Peyer's patch (tissue), 4 donors: ENCODE measurements around the gene AHCTF1. TPM values are rescaled to one million over a fixed set of nuclear protein-coding genes. Genes with fewer than 3 reads are reported as not detected.

Experiments
- DNase-seq, 3 donors: peaks; one replicate each; pipeline ENCODE4 v3.0.0-alpha.2; 2017 to 2019
- H3K27ac ChIP-seq, 4 donors: fragments of 200-600 bp; sonication (generic); one replicate each; pipeline ENCODE4 v1.5.1; 2016 to 2019
- H3K27me3 ChIP-seq, 2 donors: fragments of 200-600 bp; sonication (generic); one replicate each; pipeline ENCODE4 v1.5.1; 2019
- H3K36me3 ChIP-seq, 3 donors: fragments of 200-600 bp; sonication (generic); one replicate each; pipeline ENCODE4 v1.5.1; 2016 to 2019
- H3K4me1 ChIP-seq, 4 donors: fragments of 200-600 bp; sonication (generic); one replicate each; pipeline ENCODE4 v1.5.1; 2016 to 2019
- H3K4me3 ChIP-seq, 4 donors: fragments of 200-600 bp; sonication (generic); 1 replicate in 3 of 4; 2 replicates in 1 of 4; pipeline ENCODE4 v1.5.1; 2016 to 2019; ENCODE audit warnings: mild to moderate bottlenecking in 1 of 4
- H3K9me3 ChIP-seq, 4 donors: fragments of 200-600 bp; sonication (generic); one replicate each; pipeline ENCODE4 v1.5.1; 2016 to 2019; ENCODE audit warnings: mild to moderate bottlenecking in 1 of 4
- POLR2A ChIP-seq, 2 donors: fragments of 450-650 bp; IDR thresholded peaks; one replicate each; pipeline ENCODE4 v1.5.1; 2017; ENCODE audit warnings: antibody characterized with exemption in 2 of 2, mild to moderate bottlenecking in 2 of 2, moderate library complexity in 2 of 2
- total RNA-seq, 4 donors: library from RNA; depleted of rRNA; stranded (reverse); fragments of >200 nt; gene quantifications; one replicate each; pipeline ENCODE4 v1.1.0, GENCODE V29; 2016
- TF ChIP-seq, protein P1 (sequence below), 6 experiments: fragments of 450-650 bp in 4 of 6; fragments of 200-600 bp in 2 of 6; sonication (generic) in 1 of 6; IDR thresholded peaks; one replicate each; pipeline ENCODE4 v1.5.1; 2017 to 2019; ENCODE audit warnings: antibody characterized with exemption in 6 of 6, mild to moderate bottlenecking in 3 of 6, moderate library complexity in 1 of 6

The AHCTF1 gene
- total RNA-seq, 4 donors from 2014 or later: 20.3 to 51.2 (median 29.9) TPM

DNA sequence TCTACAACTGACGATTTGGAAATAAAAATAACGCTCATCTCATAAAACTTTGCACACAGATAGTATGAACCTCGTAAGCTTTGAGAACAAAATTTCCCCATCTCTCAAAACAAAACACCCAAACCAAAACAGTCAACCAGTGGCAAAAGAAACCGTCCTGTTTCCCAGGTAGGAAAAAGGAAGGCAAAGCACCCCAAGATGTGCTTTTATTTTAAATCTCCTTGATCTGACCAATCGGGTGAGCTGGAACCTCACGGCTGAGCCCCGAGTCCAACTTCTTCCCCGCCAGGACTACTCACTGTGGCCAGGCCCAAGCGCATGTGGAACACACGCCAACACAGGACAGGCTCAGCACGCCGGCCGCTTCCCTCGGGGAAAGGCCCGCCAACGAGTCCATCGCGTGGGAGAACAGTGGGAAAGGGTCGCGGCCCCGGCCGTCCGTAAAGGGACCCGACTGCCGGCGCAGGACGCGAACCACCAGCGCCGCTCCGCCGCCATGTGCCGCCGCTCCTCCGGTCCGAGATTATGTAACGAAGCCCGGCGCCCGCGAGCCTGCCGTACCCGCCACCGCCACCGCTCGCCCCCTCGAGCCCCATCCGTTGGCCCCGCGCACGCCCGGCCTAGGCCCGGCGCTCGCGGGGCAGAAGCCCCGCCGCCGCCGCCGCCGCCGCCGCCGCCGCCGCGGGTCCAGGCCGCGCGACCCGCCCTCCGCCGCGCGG is 759 bp downstream of the AHCTF1 start:
- no peaks in the 10 kb centered on the region for H3K9me3 ChIP-seq
- peaks cover 0 to 18% (median 5%) of the 10 kb centered on the region in 4 donors for H3K4me1 ChIP-seq
- H3K27me3 ChIP-seq: no peaks in the 10 kb centered on the region
- H3K36me3 ChIP-seq: peaks cover 0 to 16% (median 0%) of the 10 kb centered on the region in 3 donors
- H3K4me3 ChIP-seq: peak overlapping the region; percentile 69 to 100 (median 98)
- peak; percentile 42 to 74 (median 67) for DNase-seq
- TF ChIP-seq, protein P1, sequence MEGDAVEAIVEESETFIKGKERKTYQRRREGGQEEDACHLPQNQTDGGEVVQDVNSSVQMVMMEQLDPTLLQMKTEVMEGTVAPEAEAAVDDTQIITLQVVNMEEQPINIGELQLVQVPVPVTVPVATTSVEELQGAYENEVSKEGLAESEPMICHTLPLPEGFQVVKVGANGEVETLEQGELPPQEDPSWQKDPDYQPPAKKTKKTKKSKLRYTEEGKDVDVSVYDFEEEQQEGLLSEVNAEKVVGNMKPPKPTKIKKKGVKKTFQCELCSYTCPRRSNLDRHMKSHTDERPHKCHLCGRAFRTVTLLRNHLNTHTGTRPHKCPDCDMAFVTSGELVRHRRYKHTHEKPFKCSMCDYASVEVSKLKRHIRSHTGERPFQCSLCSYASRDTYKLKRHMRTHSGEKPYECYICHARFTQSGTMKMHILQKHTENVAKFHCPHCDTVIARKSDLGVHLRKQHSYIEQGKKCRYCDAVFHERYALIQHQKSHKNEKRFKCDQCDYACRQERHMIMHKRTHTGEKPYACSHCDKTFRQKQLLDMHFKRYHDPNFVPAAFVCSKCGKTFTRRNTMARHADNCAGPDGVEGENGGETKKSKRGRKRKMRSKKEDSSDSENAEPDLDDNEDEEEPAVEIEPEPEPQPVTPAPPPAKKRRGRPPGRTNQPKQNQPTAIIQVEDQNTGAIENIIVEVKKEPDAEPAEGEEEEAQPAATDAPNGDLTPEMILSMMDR (IDR thresholded peaks at IDR 0.05): no peak
- TF ChIP-seq POLR2A (IDR thresholded peaks at IDR 0.05): no peak
- peak overlapping the region; percentile 96 to 100 (median 98) for H3K27ac ChIP-seq

DNA sequence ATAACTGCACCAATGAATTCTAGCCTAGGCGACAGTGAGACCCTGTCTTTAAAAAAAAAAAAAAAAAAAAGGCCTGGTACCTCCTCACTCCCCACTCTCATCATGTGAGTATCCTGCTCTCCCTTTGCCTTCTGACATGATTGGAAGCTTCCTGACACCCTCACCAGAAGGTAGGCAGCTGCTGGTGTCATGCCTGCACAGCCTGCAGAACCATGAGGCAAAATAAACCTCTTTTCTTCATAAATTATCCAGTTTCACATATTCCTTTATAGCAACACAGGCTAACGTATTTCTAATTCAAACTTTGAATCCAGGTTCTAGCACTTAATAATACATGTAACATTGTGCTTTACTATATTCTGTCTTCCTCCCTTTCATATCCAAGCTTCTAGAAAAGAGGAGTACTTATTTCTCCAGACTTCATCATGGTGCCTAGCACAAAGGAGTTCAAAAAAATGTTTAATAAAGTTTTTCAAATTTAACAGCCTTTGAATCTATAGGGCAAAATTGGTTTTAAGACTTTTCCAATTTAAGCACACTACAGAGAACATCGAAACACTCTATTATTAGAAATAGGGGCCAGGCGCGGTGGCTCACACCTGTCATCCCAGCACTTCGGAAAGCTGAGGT is 5.6 kb downstream of the AHCTF1 start:
- H3K36me3 ChIP-seq: peaks cover 0 to 16% (median 0%) of the 10 kb centered on the region in 3 donors
- H3K4me1 ChIP-seq: peaks cover 0 to 23% (median 5%) of the 10 kb centered on the region in 4 donors
- no peaks in the 10 kb centered on the region for H3K27me3 ChIP-seq
- no peak overlapping the region for H3K27ac ChIP-seq
- DNase-seq: no peak
- H3K9me3 ChIP-seq: no peaks in the 10 kb centered on the region
- no peak overlapping the region for H3K4me3 ChIP-seq
- TF ChIP-seq POLR2A (IDR thresholded peaks at IDR 0.05): no peak
- TF ChIP-seq, protein P1 (IDR thresholded peaks at IDR 0.05): no peak

DNA sequence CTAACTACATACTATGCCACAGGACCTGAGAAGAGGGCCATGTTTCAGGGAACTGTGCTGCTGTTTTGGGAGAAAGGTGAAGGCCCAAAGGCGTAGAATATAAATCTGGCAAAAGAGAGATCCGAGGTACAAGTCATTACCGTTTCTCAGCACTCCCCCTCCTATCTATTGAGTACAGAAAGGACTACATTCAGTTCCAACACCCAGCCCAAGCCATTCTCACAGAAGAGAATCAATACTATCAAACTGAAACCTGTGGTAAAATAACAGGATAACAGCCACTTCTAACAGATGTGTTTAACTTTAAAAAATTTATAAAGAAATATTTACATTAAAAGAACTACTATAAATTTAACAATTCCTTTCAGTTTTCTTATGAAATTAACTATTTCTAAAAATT is 7.8 kb downstream of the AHCTF1 start:
- Histone ChIP-seq H3K4me1 (peaks cover 0 to 7% (median 2%) of the 10 kb centered on the region in 4 donors), H3K27ac (no peak overlapping the region), H3K36me3 (peaks cover 0 to 16% (median 0%) of the 10 kb centered on the region in 3 donors), H3K4me3 (no peak overlapping the region), H3K27me3 (no peaks in the 10 kb centered on the region), H3K9me3 (no peaks in the 10 kb centered on the region)
- DNase-seq: no peak
- no peak for TF ChIP-seq POLR2A (IDR thresholded peaks at IDR 0.05)
- TF ChIP-seq, protein P1 (IDR thresholded peaks at IDR 0.05): no peak

DNA sequence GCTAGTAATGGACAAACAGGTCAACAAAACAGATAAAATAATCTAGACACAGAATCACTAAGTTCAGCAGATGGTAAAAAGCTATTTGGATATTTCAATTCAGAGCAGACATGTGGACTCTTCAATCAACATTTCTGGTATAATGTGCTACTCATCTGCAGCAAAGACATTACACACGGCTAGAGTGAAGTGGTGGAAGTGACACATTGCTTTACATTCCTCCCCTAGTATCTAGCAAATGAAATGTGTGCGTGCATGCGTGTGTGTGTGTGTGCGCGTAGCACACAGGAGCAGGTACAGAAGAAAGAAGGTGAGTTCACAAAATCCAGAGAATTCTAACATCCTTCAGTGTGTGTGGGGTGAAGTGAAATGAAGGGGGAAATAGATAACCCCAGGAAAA is 8.3 kb downstream of the AHCTF1 start:
- Histone ChIP-seq H3K9me3 (no peaks in the 10 kb centered on the region), H3K4me1 (peaks cover 0 to 5% (median under 1%) of the 10 kb centered on the region in 4 donors), H3K27ac (no peak overlapping the region), H3K4me3 (no peak overlapping the region), H3K27me3 (no peaks in the 10 kb centered on the region), H3K36me3 (peaks cover 0 to 16% (median 0%) of the 10 kb centered on the region in 3 donors)
- no peak for TF ChIP-seq POLR2A (IDR thresholded peaks at IDR 0.05)
- TF ChIP-seq, protein P1 (IDR thresholded peaks at IDR 0.05): no peak
- DNase-seq: no peak

DNA sequence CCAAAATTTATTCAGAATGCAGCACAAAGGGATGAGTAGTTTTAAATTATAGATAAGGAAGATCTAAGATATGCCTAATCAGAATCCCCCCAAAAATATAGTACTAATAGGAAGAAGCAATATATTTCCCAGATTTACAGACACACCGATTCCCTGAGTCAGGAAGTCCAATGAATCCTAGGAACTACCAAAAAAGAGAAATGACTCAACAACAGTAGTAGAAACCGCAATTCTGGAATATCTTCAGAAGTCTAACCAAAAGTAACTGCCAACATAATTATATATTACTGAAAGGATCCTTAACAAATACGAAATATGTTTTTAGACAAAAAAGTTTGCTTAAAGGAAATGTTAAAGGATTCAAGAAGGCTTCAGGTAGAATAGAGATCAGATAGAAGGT is 10.3 kb downstream of the AHCTF1 start:
- TF ChIP-seq, protein P1 (IDR thresholded peaks at IDR 0.05): no peak
- TF ChIP-seq POLR2A (IDR thresholded peaks at IDR 0.05): no peak

More for the DNA sequence above, 10.3 kb downstream of the AHCTF1 start:
- peaks cover 0 to 5% (median 0%) of the 10 kb centered on the region in 4 donors for H3K4me1 ChIP-seq
- H3K9me3 ChIP-seq: no peaks in the 10 kb centered on the region
- H3K36me3 ChIP-seq: peaks cover 0 to 9% (median 0%) of the 10 kb centered on the region in 3 donors
- DNase-seq: no peak
- H3K27ac ChIP-seq: no peak overlapping the region
- H3K27me3 ChIP-seq: no peaks in the 10 kb centered on the region
- no peak overlapping the region for H3K4me3 ChIP-seq
